HEK293T (cell line): ENCODE results near the gene RGS7.

ENCODE experiments used
- ELF4 ChIP-seq: fragments of 450-650 bp; IDR thresholded peaks from 2 replicates; pipeline ENCODE4 v1.6.1; 2017; ENCODE audit warnings: antibody characterized with exemption
- FOXM1 ChIP-seq: fragments of 450-650 bp; IDR thresholded peaks from 2 replicates; pipeline ENCODE4 v1.6.1; 2017; ENCODE audit warnings: mild to moderate bottlenecking, borderline replicate concordance
- NFRKB ChIP-seq: fragments of 450-650 bp; IDR thresholded peaks from 2 replicates; pipeline ENCODE4 v1.6.1; 2016; ENCODE audit warnings: mild to moderate bottlenecking, moderate library complexity
- SUZ12 ChIP-seq: fragments of 450-650 bp; IDR thresholded peaks from 2 replicates; pipeline ENCODE4 v1.6.1; 2016; ENCODE audit warnings: mild to moderate bottlenecking
- ZNF384 ChIP-seq: fragments of 450-650 bp; IDR thresholded peaks from 2 replicates; pipeline ENCODE4 v1.6.1; 2016

- no peak for TF ChIP-seq ELF4
- no peak for TF ChIP-seq FOXM1
- no peak for TF ChIP-seq NFRKB
- TF ChIP-seq ZNF384: no peak
- no peak for TF ChIP-seq SUZ12
Measured at GRCh38 chr1:241266121-241266520, 90.9 kb downstream of the RGS7 start.
